BE2C (cell line): Measurements from ENCODE around the gene PON3.

Source experiments
- DNase-seq: peaks from one replicate; pipeline ENCODE4 v3.0.0-alpha.2; 2020
- H3K27me3 ChIP-seq: fragments of 250-450 bp; sonication (Bioruptor Pico); 2 replicates; pipeline ENCODE4 v1.5.1; 2020; ENCODE audit warnings: mild to moderate bottlenecking
- H3K36me3 ChIP-seq: fragments of 250-450 bp; sonication (Bioruptor Pico); 2 replicates; pipeline ENCODE4 v1.5.1; 2020; ENCODE audit warnings: mild to moderate bottlenecking
- H3K4me1 ChIP-seq: fragments of 250-450 bp; sonication (Bioruptor Pico); 2 replicates; pipeline ENCODE4 v1.5.1; 2020
- H3K4me3 ChIP-seq: 2 replicates; pipeline ENCODE4 v1.5.1; 2011; ENCODE audit warnings: low read depth, low read length
- H3K9me3 ChIP-seq: fragments of 250-450 bp; sonication (Bioruptor Pico); 2 replicates; pipeline ENCODE4 v1.5.1; 2020
- CTCF ChIP-seq: IDR thresholded peaks from 2 replicates; pipeline ENCODE4 v1.5.1; 2012; ENCODE audit warnings: mild to moderate bottlenecking, low read depth, low read length

PON3 gene

DNA sequence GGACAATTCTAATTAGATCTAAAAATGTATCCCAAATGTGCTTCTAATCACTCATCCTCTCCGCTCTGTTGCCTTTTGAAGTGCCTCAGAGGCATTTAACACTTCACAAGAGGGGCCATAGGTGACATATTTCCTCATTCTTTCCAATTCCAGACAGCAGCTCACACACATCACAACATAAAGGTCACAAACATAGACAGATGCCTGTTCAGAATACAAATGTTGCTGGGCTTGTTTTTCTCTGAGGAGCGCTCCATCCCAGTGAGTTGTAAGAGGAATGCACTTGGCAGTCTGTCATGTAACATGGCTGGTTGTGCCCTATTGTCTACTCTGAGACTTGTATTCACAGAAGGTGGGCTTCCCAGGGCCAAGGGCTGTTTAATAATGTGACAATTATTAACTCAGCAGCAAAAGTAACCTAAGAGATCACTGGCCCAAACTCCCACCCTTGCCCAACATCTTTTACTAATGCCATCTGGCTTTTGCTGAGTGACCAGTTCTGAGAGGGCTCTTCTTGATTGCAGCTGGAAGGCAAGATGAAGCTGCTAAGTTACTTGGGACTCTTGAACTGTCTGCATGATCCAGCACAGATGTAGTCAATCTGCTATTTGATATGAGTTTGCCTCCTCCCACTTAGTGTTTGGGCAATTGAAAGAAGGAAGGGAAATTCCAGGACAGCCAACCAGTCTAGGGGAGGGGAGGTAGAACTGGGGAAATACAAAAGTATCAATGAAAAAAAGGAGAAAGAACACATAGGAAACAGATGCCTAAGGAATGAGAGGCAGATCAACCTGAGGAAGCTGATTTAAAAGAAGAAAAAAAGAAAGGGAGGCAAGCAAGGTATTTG, 25.0 kb upstream of the PON3 start:
- DNase-seq, result no peak
- H3K9me3 ChIP-seq, result no peaks in the 10 kb centered on the region
- H3K36me3 ChIP-seq, result no peaks in the 10 kb centered on the region
- no peak overlapping the region for H3K4me3 ChIP-seq
- no peak for TF ChIP-seq CTCF
- no peaks in the 10 kb centered on the region for H3K4me1 ChIP-seq
- no peaks in the 10 kb centered on the region for H3K27me3 ChIP-seq

DNA sequence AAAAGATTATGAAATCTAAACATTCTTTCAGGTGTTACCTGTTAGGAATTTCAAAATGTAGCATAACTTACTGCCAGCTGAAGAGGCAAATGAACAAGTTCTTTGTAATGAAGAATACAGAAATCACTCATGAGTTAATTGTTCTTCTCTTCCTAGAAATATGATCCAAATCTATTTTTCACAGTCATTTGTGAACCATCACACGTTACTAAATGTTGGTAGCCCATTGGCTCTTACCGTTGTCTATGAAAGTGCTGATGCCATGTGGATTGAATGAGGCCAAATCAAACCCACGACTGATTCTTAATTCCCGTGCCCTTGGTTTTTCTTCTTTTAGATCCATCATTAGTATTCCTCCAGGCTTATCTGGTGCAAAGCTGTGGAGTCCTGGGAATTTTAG, 15.9 kb upstream of the PON3 start:
- H3K36me3 ChIP-seq, result no peaks in the 10 kb centered on the region
- H3K27me3 ChIP-seq, result no peaks in the 10 kb centered on the region
- no peaks in the 10 kb centered on the region for H3K4me1 ChIP-seq
- H3K4me3 ChIP-seq, result no peak overlapping the region
- no peaks in the 10 kb centered on the region for H3K9me3 ChIP-seq
- no peak for DNase-seq
- no peak for TF ChIP-seq CTCF

- Histone ChIP-seq H3K4me1 (no peaks in the 10 kb centered on the region), H3K36me3 (no peaks in the 10 kb centered on the region), H3K4me3 (no peak overlapping the region), H3K27me3 (no peaks in the 10 kb centered on the region), H3K9me3 (no peaks in the 10 kb centered on the region)
- DNase-seq, result no peak
- no peak for TF ChIP-seq CTCF
These were observed 15.5 kb upstream of the PON3 start for GRCh38 chr7:95411666-95412065.

DNA sequence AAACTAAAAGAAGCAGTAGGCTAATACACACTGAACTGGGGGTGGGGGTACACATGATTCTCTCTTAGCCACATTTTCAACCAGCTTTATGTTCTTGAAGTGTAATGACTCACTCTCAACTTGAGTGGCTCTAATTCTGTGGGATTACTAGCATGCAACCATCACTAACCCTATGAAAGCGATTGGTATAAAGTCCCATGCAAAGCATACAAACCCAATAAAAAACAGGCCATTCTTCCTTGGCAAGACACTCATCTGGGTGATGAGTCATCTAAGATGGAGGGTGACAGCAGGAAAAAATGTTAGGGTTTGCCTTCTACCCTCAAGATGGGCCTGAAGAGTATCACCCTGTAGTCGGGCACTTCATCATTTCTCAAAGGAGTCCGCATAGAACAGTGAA, 14.9 kb upstream of the PON3 start:
- no peaks in the 10 kb centered on the region for H3K9me3 ChIP-seq
- H3K27me3 ChIP-seq, result no peaks in the 10 kb centered on the region
- H3K4me1 ChIP-seq, result no peaks in the 10 kb centered on the region
- DNase-seq, result no peak
- no peaks in the 10 kb centered on the region for H3K36me3 ChIP-seq
- H3K4me3 ChIP-seq, result no peak overlapping the region
- TF ChIP-seq CTCF, result no peak

DNA sequence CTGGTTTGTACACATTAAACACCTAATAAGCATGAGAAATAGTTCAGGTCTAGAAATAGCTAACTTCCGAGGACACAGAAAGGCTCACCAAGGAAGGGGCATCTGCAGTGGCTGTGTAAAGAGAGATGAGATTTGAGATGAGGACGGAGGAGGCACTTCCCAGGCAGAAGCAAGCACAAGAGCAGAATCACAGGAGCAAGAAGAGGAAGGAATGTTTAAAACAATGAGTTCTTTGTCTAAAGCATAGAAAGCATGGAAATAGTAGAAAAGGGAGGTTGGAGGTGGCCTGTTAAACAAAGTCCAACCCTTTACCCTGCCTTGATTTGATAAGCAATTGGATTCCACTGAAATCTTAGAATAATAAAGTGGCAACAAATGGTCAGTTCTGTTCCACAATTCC, 11.6 kb upstream of the PON3 start:
- no peak for TF ChIP-seq CTCF
- Histone ChIP-seq H3K4me3 (no peak overlapping the region), H3K27me3 (no peaks in the 10 kb centered on the region), H3K9me3 (no peaks in the 10 kb centered on the region), H3K4me1 (no peaks in the 10 kb centered on the region), H3K36me3 (no peaks in the 10 kb centered on the region)
- no peak for DNase-seq

DNA sequence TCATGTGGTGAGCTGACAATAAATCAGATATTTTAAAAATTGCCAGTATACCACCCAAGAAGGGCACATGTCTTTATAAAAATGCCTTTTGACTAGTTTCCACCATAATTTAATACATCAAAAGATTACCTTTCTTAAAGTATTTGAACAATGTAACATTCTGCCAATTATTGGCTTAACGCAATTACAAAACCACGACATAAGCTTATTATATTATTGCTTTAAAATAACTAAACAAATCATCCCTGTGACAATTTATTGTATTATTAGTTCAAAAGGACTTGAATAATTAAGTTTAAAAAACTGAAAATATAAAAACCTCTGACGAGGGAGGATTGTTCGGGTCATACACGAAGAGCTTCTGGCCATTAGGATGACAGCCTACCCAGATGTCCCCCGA, 9.6 kb upstream of the PON3 start:
- Histone ChIP-seq H3K36me3 (no peaks in the 10 kb centered on the region), H3K9me3 (no peaks in the 10 kb centered on the region), H3K4me3 (no peak overlapping the region), H3K4me1 (no peaks in the 10 kb centered on the region), H3K27me3 (peaks cover 4% of the 10 kb centered on the region; the same call in 1 of the 2 replicates)
- DNase-seq, result no peak
- TF ChIP-seq CTCF, result no peak
